Ovary (tissue), 3 donors: Measurements from ENCODE around the gene ODC1.

Experiments used
- CTCF ChIP-seq, 3 donors: fragments of 450-650 bp in 2 of 3; fragments of 200-600 bp in 1 of 3; IDR thresholded peaks; one replicate each; pipeline versions ENCODE4 v1.5.1 to v1.8.0; 2016 to 2022; ENCODE audit warnings: antibody characterized with exemption in 3 of 3, mild to moderate bottlenecking in 1 of 3
- POLR2A ChIP-seq: fragments of 450-650 bp; IDR thresholded peaks from one replicate; pipeline ENCODE4 v1.6.1; 2017; ENCODE audit warnings: antibody characterized with exemption, mild to moderate bottlenecking, moderate library complexity
- donor health status: DM: no; HTN: no; CAD: no.

GRCh38 chr2:10453905-10454298 lies 5.8 kb upstream of the ODC1 start:
- TF ChIP-seq POLR2A (no peak), CTCF (IDR thresholded peaks at IDR 0.05) (no peak)
